ENCODE data around the gene STC2.

- TF ChIP-seq, protein P1, sequence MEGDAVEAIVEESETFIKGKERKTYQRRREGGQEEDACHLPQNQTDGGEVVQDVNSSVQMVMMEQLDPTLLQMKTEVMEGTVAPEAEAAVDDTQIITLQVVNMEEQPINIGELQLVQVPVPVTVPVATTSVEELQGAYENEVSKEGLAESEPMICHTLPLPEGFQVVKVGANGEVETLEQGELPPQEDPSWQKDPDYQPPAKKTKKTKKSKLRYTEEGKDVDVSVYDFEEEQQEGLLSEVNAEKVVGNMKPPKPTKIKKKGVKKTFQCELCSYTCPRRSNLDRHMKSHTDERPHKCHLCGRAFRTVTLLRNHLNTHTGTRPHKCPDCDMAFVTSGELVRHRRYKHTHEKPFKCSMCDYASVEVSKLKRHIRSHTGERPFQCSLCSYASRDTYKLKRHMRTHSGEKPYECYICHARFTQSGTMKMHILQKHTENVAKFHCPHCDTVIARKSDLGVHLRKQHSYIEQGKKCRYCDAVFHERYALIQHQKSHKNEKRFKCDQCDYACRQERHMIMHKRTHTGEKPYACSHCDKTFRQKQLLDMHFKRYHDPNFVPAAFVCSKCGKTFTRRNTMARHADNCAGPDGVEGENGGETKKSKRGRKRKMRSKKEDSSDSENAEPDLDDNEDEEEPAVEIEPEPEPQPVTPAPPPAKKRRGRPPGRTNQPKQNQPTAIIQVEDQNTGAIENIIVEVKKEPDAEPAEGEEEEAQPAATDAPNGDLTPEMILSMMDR (IDR thresholded peaks at IDR 0.05) = no peak
- TF ChIP-seq POLR2AphosphoS5 (IDR thresholded peaks at IDR 0.05) (no peak), POLR2A (IDR thresholded peaks at IDR 0.05) (no peak), EP300 (IDR thresholded peaks at IDR 0.05; ENCODE audit: low read depth) (no peak)
Observed at GRCh38 chr5:173309731-173310130, 18.5 kb downstream of the STC2 start.

Measured in transverse colon (tissue), 4 donors.